Measurements from ENCODE around the gene ISCA2.

ISCA2 gene

GRCh38 chr14:74459289-74459946 is 34.1 kb upstream of the ISCA2 start:
- H2BK15ac ChIP-seq (replicated peaks; ENCODE audit: low read depth) = no peak overlapping the region
- no peaks in the 10 kb centered on the region for H3K79me1 ChIP-seq (ENCODE audit: low read length)
- H3K56ac ChIP-seq (ENCODE audit: low read length) = peak overlapping the region; percentile 0
- H3K36me3 ChIP-seq (ENCODE audit: control insufficient read depth, insufficient read depth, low read length) = no peaks in the 10 kb centered on the region
- no peak overlapping the region for H3K9ac ChIP-seq (ENCODE audit: low read length)
- H3K27me3 ChIP-seq (ENCODE audit: insufficient read depth, low read length, poor library complexity) = no peaks in the 10 kb centered on the region
- H3K18ac ChIP-seq (ENCODE audit: low read length) = no peak overlapping the region
- H3K79me2 ChIP-seq (ENCODE audit: control insufficient read depth, insufficient read depth, low read length) = no peaks in the 10 kb centered on the region
- H4K8ac ChIP-seq (ENCODE audit: low read depth, low read length) = no peak overlapping the region
- H3K27ac ChIP-seq (ENCODE audit: low read depth, low read length) = no peak overlapping the region
- peak; percentile 69 for DNase-seq
- H2AK5ac ChIP-seq (ENCODE audit: low read length) = no peak overlapping the region
- H2BK5ac ChIP-seq (ENCODE audit: low read length) = no peak overlapping the region
- H4K5ac ChIP-seq (ENCODE audit: low read length) = no peak overlapping the region
- no peaks in the 10 kb centered on the region for H3K4me1 ChIP-seq (ENCODE audit: control insufficient read depth, low read depth, low read length)
- WGBS (ENCODE audit: extremely low coverage, insufficient coverage, low lambda C conversion rate) = no CpG with 5 or more reads among the region's 10 CpGs
- no peak overlapping the region for H2BK120ac ChIP-seq (ENCODE audit: low read depth, low read length)
- no peak overlapping the region for H3K4ac ChIP-seq (ENCODE audit: low read depth, low read length)
- H3K23ac ChIP-seq (ENCODE audit: low read length) = no peak overlapping the region
- H3K4me2 ChIP-seq (ENCODE audit: low read length) = no peak overlapping the region
- no peak overlapping the region for H3K4me3 ChIP-seq (ENCODE audit: low read length)

- Histone ChIP-seq H3K4ac (ENCODE audit: low read depth, low read length) (no peak overlapping the region), H4K8ac (ENCODE audit: low read depth, low read length) (no peak overlapping the region), H3K27ac (ENCODE audit: low read depth, low read length) (no peak overlapping the region), H3K18ac (ENCODE audit: low read length) (no peak overlapping the region), H3K9ac (ENCODE audit: low read length) (no peak overlapping the region), H3K4me3 (ENCODE audit: low read length) (no peak overlapping the region), H3K4me1 (ENCODE audit: control insufficient read depth, low read depth, low read length) (no peaks in the 10 kb centered on the region), H3K56ac (ENCODE audit: low read length) (peak overlapping the region; percentile 0), H4K5ac (ENCODE audit: low read length) (no peak overlapping the region), H2AK5ac (ENCODE audit: low read length) (peak overlapping the region; percentile 69), H3K27me3 (ENCODE audit: insufficient read depth, low read length, poor library complexity) (no peaks in the 10 kb centered on the region), H3K36me3 (ENCODE audit: control insufficient read depth, insufficient read depth, low read length) (no peaks in the 10 kb centered on the region), H2BK120ac (ENCODE audit: low read depth, low read length) (no peak overlapping the region), H3K4me2 (ENCODE audit: low read length) (no peak overlapping the region), H3K79me2 (ENCODE audit: control insufficient read depth, insufficient read depth, low read length) (no peaks in the 10 kb centered on the region), H2BK15ac (replicated peaks; ENCODE audit: low read depth) (no peak overlapping the region), H2BK5ac (ENCODE audit: low read length) (no peak overlapping the region), H3K23ac (ENCODE audit: low read length) (no peak overlapping the region), H3K79me1 (ENCODE audit: low read length) (no peaks in the 10 kb centered on the region)
- no CpG with 5 or more reads among the region's 6 CpGs for WGBS (ENCODE audit: extremely low coverage, insufficient coverage, low lambda C conversion rate)
- no peak for DNase-seq
These were observed 33.6 kb upstream of the ISCA2 start for GRCh38 chr14:74459976-74460375.

GRCh38 chr14:74462993-74463392 is 30.6 kb upstream of the ISCA2 start:
- Histone ChIP-seq H3K18ac (ENCODE audit: low read length) (no peak overlapping the region), H3K23ac (ENCODE audit: low read length) (no peak overlapping the region), H4K8ac (ENCODE audit: low read depth, low read length) (no peak overlapping the region), H2BK15ac (replicated peaks; ENCODE audit: low read depth) (no peak overlapping the region), H2AK5ac (ENCODE audit: low read length) (no peak overlapping the region), H3K4ac (ENCODE audit: low read depth, low read length) (no peak overlapping the region), H3K79me1 (ENCODE audit: low read length) (no peaks in the 10 kb centered on the region), H3K36me3 (ENCODE audit: control insufficient read depth, insufficient read depth, low read length) (no peaks in the 10 kb centered on the region), H3K4me2 (ENCODE audit: low read length) (no peak overlapping the region), H3K79me2 (ENCODE audit: control insufficient read depth, insufficient read depth, low read length) (no peaks in the 10 kb centered on the region), H3K56ac (ENCODE audit: low read length) (no peak overlapping the region), H2BK5ac (ENCODE audit: low read length) (no peak overlapping the region), H3K4me1 (ENCODE audit: control insufficient read depth, low read depth, low read length) (no peaks in the 10 kb centered on the region), H3K27ac (ENCODE audit: low read depth, low read length) (no peak overlapping the region), H2BK120ac (ENCODE audit: low read depth, low read length) (no peak overlapping the region), H3K9ac (ENCODE audit: low read length) (no peak overlapping the region), H3K4me3 (ENCODE audit: low read length) (no peak overlapping the region), H4K5ac (ENCODE audit: low read length) (no peak overlapping the region), H3K27me3 (ENCODE audit: insufficient read depth, low read length, poor library complexity) (no peaks in the 10 kb centered on the region)
- DNase-seq = no peak
- WGBS (ENCODE audit: extremely low coverage, insufficient coverage, low lambda C conversion rate) = no CpG with 5 or more reads among the region's 3 CpGs

- peaks cover 2% of the 10 kb centered on the region for H3K4me1 ChIP-seq (ENCODE audit: control insufficient read depth, low read depth, low read length)
- no peaks in the 10 kb centered on the region for H3K27me3 ChIP-seq (ENCODE audit: insufficient read depth, low read length, poor library complexity)
These were observed 29.9 kb upstream of the ISCA2 start for GRCh38 chr14:74463697-74464096.

GRCh38 chr14:74464785-74465184 is 28.8 kb upstream of the ISCA2 start:
- Histone ChIP-seq H3K27ac (ENCODE audit: low read depth, low read length) (no peak overlapping the region), H3K56ac (ENCODE audit: low read length) (no peak overlapping the region), H3K36me3 (ENCODE audit: control insufficient read depth, insufficient read depth, low read length) (no peaks in the 10 kb centered on the region), H4K5ac (ENCODE audit: low read length) (no peak overlapping the region), H3K4ac (ENCODE audit: low read depth, low read length) (no peak overlapping the region), H3K4me2 (ENCODE audit: low read length) (no peak overlapping the region), H3K4me3 (ENCODE audit: low read length) (no peak overlapping the region), H2AK5ac (ENCODE audit: low read length) (no peak overlapping the region), H3K79me1 (ENCODE audit: low read length) (no peaks in the 10 kb centered on the region), H3K23ac (ENCODE audit: low read length) (no peak overlapping the region), H2BK120ac (ENCODE audit: low read depth, low read length) (no peak overlapping the region), H3K4me1 (ENCODE audit: control insufficient read depth, low read depth, low read length) (peaks cover 2% of the 10 kb centered on the region), H2BK5ac (ENCODE audit: low read length) (no peak overlapping the region), H4K8ac (ENCODE audit: low read depth, low read length) (no peak overlapping the region), H2BK15ac (replicated peaks; ENCODE audit: low read depth) (no peak overlapping the region), H3K18ac (ENCODE audit: low read length) (no peak overlapping the region), H3K9ac (ENCODE audit: low read length) (no peak overlapping the region), H3K79me2 (ENCODE audit: control insufficient read depth, insufficient read depth, low read length) (no peaks in the 10 kb centered on the region), H3K27me3 (ENCODE audit: insufficient read depth, low read length, poor library complexity) (no peaks in the 10 kb centered on the region)
- WGBS (ENCODE audit: extremely low coverage, insufficient coverage, low lambda C conversion rate) = no CpG with 5 or more reads among the region's 3 CpGs
- no peak for DNase-seq

More at GRCh38 chr14:74463697-74464096, 29.9 kb upstream of the ISCA2 start:
- Histone ChIP-seq H3K56ac (ENCODE audit: low read length) (no peak overlapping the region), H3K27ac (ENCODE audit: low read depth, low read length) (no peak overlapping the region), H3K23ac (ENCODE audit: low read length) (no peak overlapping the region), H3K79me2 (ENCODE audit: control insufficient read depth, insufficient read depth, low read length) (no peaks in the 10 kb centered on the region), H3K79me1 (ENCODE audit: low read length) (no peaks in the 10 kb centered on the region), H2BK120ac (ENCODE audit: low read depth, low read length) (no peak overlapping the region), H3K9ac (ENCODE audit: low read length) (no peak overlapping the region), H3K36me3 (ENCODE audit: control insufficient read depth, insufficient read depth, low read length) (no peaks in the 10 kb centered on the region), H2BK5ac (ENCODE audit: low read length) (no peak overlapping the region), H4K8ac (ENCODE audit: low read depth, low read length) (no peak overlapping the region), H3K4me2 (ENCODE audit: low read length) (no peak overlapping the region), H3K18ac (ENCODE audit: low read length) (no peak overlapping the region), H3K4ac (ENCODE audit: low read depth, low read length) (no peak overlapping the region), H4K5ac (ENCODE audit: low read length) (no peak overlapping the region), H2AK5ac (ENCODE audit: low read length) (no peak overlapping the region), H3K4me3 (ENCODE audit: low read length) (no peak overlapping the region), H2BK15ac (replicated peaks; ENCODE audit: low read depth) (no peak overlapping the region)
- DNase-seq = no peak
- no CpG with 5 or more reads among the region's 5 CpGs for WGBS (ENCODE audit: extremely low coverage, insufficient coverage, low lambda C conversion rate)

- Histone ChIP-seq H3K9ac (ENCODE audit: low read length) (no peak overlapping the region), H3K4ac (ENCODE audit: low read depth, low read length) (no peak overlapping the region), H2BK15ac (replicated peaks; ENCODE audit: low read depth) (no peak overlapping the region), H3K36me3 (ENCODE audit: control insufficient read depth, insufficient read depth, low read length) (no peaks in the 10 kb centered on the region), H4K5ac (ENCODE audit: low read length) (no peak overlapping the region), H3K56ac (ENCODE audit: low read length) (no peak overlapping the region), H3K4me3 (ENCODE audit: low read length) (no peak overlapping the region), H3K79me1 (ENCODE audit: low read length) (no peaks in the 10 kb centered on the region), H3K23ac (ENCODE audit: low read length) (no peak overlapping the region), H3K4me2 (ENCODE audit: low read length) (no peak overlapping the region), H2BK5ac (ENCODE audit: low read length) (no peak overlapping the region), H2BK120ac (ENCODE audit: low read depth, low read length) (no peak overlapping the region), H2AK5ac (ENCODE audit: low read length) (no peak overlapping the region), H3K18ac (ENCODE audit: low read length) (no peak overlapping the region), H3K79me2 (ENCODE audit: control insufficient read depth, insufficient read depth, low read length) (no peaks in the 10 kb centered on the region), H3K4me1 (ENCODE audit: control insufficient read depth, low read depth, low read length) (peaks cover 4% of the 10 kb centered on the region), H3K27me3 (ENCODE audit: insufficient read depth, low read length, poor library complexity) (no peaks in the 10 kb centered on the region), H4K8ac (ENCODE audit: low read depth, low read length) (no peak overlapping the region), H3K27ac (ENCODE audit: low read depth, low read length) (no peak overlapping the region)
- no peak for DNase-seq
- WGBS (ENCODE audit: extremely low coverage, insufficient coverage, low lambda C conversion rate) = no CpG with 5 or more reads among the region's 2 CpGs
These were observed 28.2 kb upstream of the ISCA2 start for GRCh38 chr14:74465335-74465734.
